Hematopoietic multipotent progenitor cell treated with erythropoietin and hydrocortisone succinate and interleukin-3 and kit ligand, for 17 days (in vitro differentiated cells): ENCODE results near the gene OR1S1.
"Not testable (repeated sequence)": the region's sequence is repeated elsewhere in the genome, so short reads cannot be mapped to it uniquely, and the experiment has no call there.

Source experiments
- DNase-seq: peaks from one replicate; pipeline ENCODE4 v3.0.0-alpha.2; 2015; ENCODE audit warnings: low spot score

Gene OR1S1

GRCh38 chr11:58212420-58212819 is at the start of gene OR1S1:
Gene OR1S1 (plus strand): TSS chr11:58212720.
- DNase-seq: not testable (repeated sequence)

GRCh38 chr11:58164389-58164788 is 48.1 kb upstream of the OR1S1 start:
- no peak for DNase-seq

GRCh38 chr11:58164990-58165389 is 47.5 kb upstream of the OR1S1 start:
- no peak for DNase-seq

- no peak for DNase-seq
These were observed 46.9 kb upstream of the OR1S1 start for GRCh38 chr11:58165504-58166106.

GRCh38 chr11:58177409-58178054 is 35.0 kb upstream of the OR1S1 start:
- DNase-seq: no peak

- DNase-seq: no peak
These were observed 34.1 kb upstream of the OR1S1 start for GRCh38 chr11:58178444-58178843.

- DNase-seq: no peak
These were observed 32.9 kb upstream of the OR1S1 start for GRCh38 chr11:58179648-58180047.

- DNase-seq: no peak
These were observed 25.6 kb upstream of the OR1S1 start for GRCh38 chr11:58186938-58187337.

GRCh38 chr11:58188770-58189169 is 23.8 kb upstream of the OR1S1 start, which contains the start of gene OR9Q2:
Gene OR9Q2 (plus strand): TSS chr11:58189070. CDS start chr11:58190491, 1,421 bp downstream.
- no peak for DNase-seq

- DNase-seq: no peak
These were observed 20.3 kb upstream of the OR1S1 start for GRCh38 chr11:58192229-58192628.

- DNase-seq: no peak
These were observed 19.1 kb upstream of the OR1S1 start for GRCh38 chr11:58193391-58193790.

- DNase-seq: no peak
These were observed 16.6 kb upstream of the OR1S1 start for GRCh38 chr11:58195939-58196338.

GRCh38 chr11:58199271-58199670 is 13.2 kb upstream of the OR1S1 start:
- no peak for DNase-seq

- DNase-seq: no peak
These were observed 8.5 kb upstream of the OR1S1 start, which contains the start of gene OR1S2 for GRCh38 chr11:58204042-58204441. Gene OR1S2 (minus strand): TSS chr11:58204142. CDS start chr11:58204142, 0 bp downstream.

GRCh38 chr11:58216476-58216875 is 4.0 kb downstream of the OR1S1 start:
- DNase-seq: no peak

- DNase-seq: no peak
These were observed 10.2 kb downstream of the OR1S1 start for GRCh38 chr11:58222721-58223120.

GRCh38 chr11:58227956-58228615 is 15.6 kb downstream of the OR1S1 start:
- no peak for DNase-seq

GRCh38 chr11:58243954-58244353 is 31.4 kb downstream of the OR1S1 start:
- no peak for DNase-seq

GRCh38 chr11:58254936-58255335 is 42.4 kb downstream of the OR1S1 start:
- DNase-seq: no peak

- no peak for DNase-seq
These were observed 47.5 kb downstream of the OR1S1 start for GRCh38 chr11:58259983-58260382.
